Breast epithelium (tissue), 3 donors: ENCODE measurements around the gene TXNRD1.

Experiments used
- CTCF ChIP-seq, 3 donors: fragments of 450-650 bp; IDR thresholded peaks; one replicate each; pipeline ENCODE4 v1.5.1; 2016 to 2017; ENCODE audit warnings: antibody characterized with exemption in 3 of 3, mild to moderate bottlenecking in 3 of 3, moderate library complexity in 3 of 3
- POLR2A ChIP-seq: fragments of 450-650 bp; IDR thresholded peaks from one replicate; pipeline ENCODE4 v1.6.1; 2016; ENCODE audit warnings: antibody characterized with exemption, mild to moderate bottlenecking, moderate library complexity
- POLR2AphosphoS5 ChIP-seq, 3 donors: sonication (generic); formaldehyde crosslinking; IDR thresholded peaks; one replicate each; pipeline ENCODE4 v1.6.1; 2017; ENCODE audit warnings: antibody characterized with exemption in 3 of 3

GRCh38 chr12:104310751-104311633, 95.4 kb downstream of the TXNRD1 start:
- TF ChIP-seq CTCF (IDR thresholded peaks at IDR 0.05) (no peak), POLR2A (no peak), POLR2AphosphoS5 (IDR thresholded peaks at IDR 0.05) (no peak)
